Measurements from ENCODE around the gene C10orf90. TPM values are rescaled to one million over a fixed set of nuclear protein-coding genes. Genes with fewer than 3 reads are reported as not detected.

C10orf90 gene
- total and polyA plus RNA-seq, 2 donors (not counting 3 experiments of a cell fraction or from before 2014, with no cell fraction given): not detected

GRCh38 chr10:126586128-126586527 is 84.4 kb downstream of the C10orf90 start:
- BruUV-seq (replicated peaks): no TSS peak
- Histone ChIP-seq H3K27me3 (ENCODE audit: control insufficient read depth in 2 of 2, insufficient read depth in 2 of 2, low read length in 2 of 2) (no peaks in the 10 kb centered on the region), H3K4me2 (ENCODE audit: insufficient read depth, low read length) (no peak overlapping the region), H4K20me1 (replicated peaks; ENCODE audit: control insufficient read depth, extremely low read depth, insufficient read depth, low read length) (no peaks in the 10 kb centered on the region), H3K9me1 (replicated peaks; ENCODE audit: control insufficient read depth, extremely low read depth, insufficient read depth, low read length) (no peaks in the 10 kb centered on the region), H3K9ac (replicated peaks; ENCODE audit: extremely low read depth, insufficient read depth, low read length) (no peak overlapping the region), H3K4me1 (ENCODE audit: control insufficient read depth, extremely low read depth, insufficient read depth, low read length) (no peaks in the 10 kb centered on the region), H3K79me2 (ENCODE audit: control insufficient read depth, insufficient read depth, low read length) (no peaks in the 10 kb centered on the region), H2AFZ (ENCODE audit: low read depth, low read length) (no peak overlapping the region), H3K27ac (ENCODE audit: insufficient read depth, low read depth, low read length) (no peak overlapping the region), H3K4me3 (replicated peaks in 1 of 3; ENCODE audit: insufficient read depth in 1 of 3, low read depth in 1 of 3, low read length in 3 of 3) (no peak overlapping the region), H3K9me3 (replicated peaks; ENCODE audit: control insufficient read depth, insufficient read depth, low read length) (no peaks in the 10 kb centered on the region), H3K36me3 (ENCODE audit: control insufficient read depth in 2 of 2, extremely low read depth in 1 of 2, insufficient read depth in 2 of 2, low read length in 2 of 2) (no peaks in the 10 kb centered on the region)
- intact Hi-C loops (cut with micrococcal nuclease): no loop called here
- no peak for FAIRE-seq
- DNase-seq (ENCODE audit: low read depth, low spot score): no peak
- ChIA-PET POLR2A (no interaction called here), CTCF (no interaction called here)
- dilution Hi-C loops (cut with MboI; ENCODE audit: extremely low pct_ligation_motif_present, low sequenced_read_pairs): no loop called here
- TF ChIP-seq EZH2 (IDR thresholded peaks at IDR 0.05; ENCODE audit: borderline replicate concordance, low read depth, low read length, severe bottlenecking) (no peak), POLR2AphosphoS5 (IDR thresholded peaks at IDR 0.05; ENCODE audit: insufficient read depth, low read depth, low read length) (no peak), MYC (IDR thresholded peaks at IDR 0.05; ENCODE audit: low read depth, low read length) (no peak), GATA2 (IDR thresholded peaks at IDR 0.05; ENCODE audit: insufficient read depth, insufficient read length, low read depth, low read length) (no peak)

- no peak for TF ChIP-seq MAX (IDR thresholded peaks at IDR 0.05; ENCODE audit: insufficient read depth, insufficient read length)
- H3K27ac ChIP-seq (ENCODE audit: insufficient read depth, low read depth, low read length): no peak overlapping the region
- no peaks in the 10 kb centered on the region for H3K79me2 ChIP-seq (ENCODE audit: control insufficient read depth, insufficient read depth, low read length)
- H4K20me1 ChIP-seq (replicated peaks; ENCODE audit: control insufficient read depth, extremely low read depth, insufficient read depth, low read length): no peaks in the 10 kb centered on the region
- no peak overlapping the region for H3K4me3 ChIP-seq (replicated peaks in 1 of 3; ENCODE audit: insufficient read depth in 1 of 3, low read depth in 1 of 3, low read length in 3 of 3)
- no peaks in the 10 kb centered on the region for H3K27me3 ChIP-seq (ENCODE audit: control insufficient read depth in 2 of 2, insufficient read depth in 2 of 2, low read length in 2 of 2)
- dilution Hi-C loops (cut with MboI; ENCODE audit: extremely low pct_ligation_motif_present, low sequenced_read_pairs): no loop called here
- no peak overlapping the region for H3K4me2 ChIP-seq (ENCODE audit: insufficient read depth, low read length)
- DNase-seq (ENCODE audit: low read depth, low spot score) (no peak), FAIRE-seq (no peak)
- ChIA-PET CTCF (no interaction called here), POLR2A (no interaction called here)
- BruUV-seq (replicated peaks): no TSS peak
- no peaks in the 10 kb centered on the region for H3K4me1 ChIP-seq (ENCODE audit: control insufficient read depth, extremely low read depth, insufficient read depth, low read length)
- no peak overlapping the region for H3K9ac ChIP-seq (replicated peaks; ENCODE audit: extremely low read depth, insufficient read depth, low read length)
- H3K9me3 ChIP-seq (replicated peaks; ENCODE audit: control insufficient read depth, insufficient read depth, low read length): no peaks in the 10 kb centered on the region
- intact Hi-C loops (cut with micrococcal nuclease): no loop called here
- no peak overlapping the region for H2AFZ ChIP-seq (ENCODE audit: low read depth, low read length)
- no peaks in the 10 kb centered on the region for H3K36me3 ChIP-seq (ENCODE audit: control insufficient read depth in 2 of 2, extremely low read depth in 1 of 2, insufficient read depth in 2 of 2, low read length in 2 of 2)
- H3K9me1 ChIP-seq (replicated peaks; ENCODE audit: control insufficient read depth, extremely low read depth, insufficient read depth, low read length): no peaks in the 10 kb centered on the region
These were observed 85.1 kb downstream of the C10orf90 start for GRCh38 chr10:126585249-126586017.
